Measurements from ENCODE around the gene CCDC180. TPM values are rescaled to one million over a fixed set of nuclear protein-coding genes. Genes with fewer than 3 reads are reported as not detected.
"Not testable (repeated sequence)": the region's sequence is repeated elsewhere in the genome, so short reads cannot be mapped to it uniquely, and the experiment has no call there.

The CCDC180 gene
- 8.1 TPM for total RNA-seq

DNA sequence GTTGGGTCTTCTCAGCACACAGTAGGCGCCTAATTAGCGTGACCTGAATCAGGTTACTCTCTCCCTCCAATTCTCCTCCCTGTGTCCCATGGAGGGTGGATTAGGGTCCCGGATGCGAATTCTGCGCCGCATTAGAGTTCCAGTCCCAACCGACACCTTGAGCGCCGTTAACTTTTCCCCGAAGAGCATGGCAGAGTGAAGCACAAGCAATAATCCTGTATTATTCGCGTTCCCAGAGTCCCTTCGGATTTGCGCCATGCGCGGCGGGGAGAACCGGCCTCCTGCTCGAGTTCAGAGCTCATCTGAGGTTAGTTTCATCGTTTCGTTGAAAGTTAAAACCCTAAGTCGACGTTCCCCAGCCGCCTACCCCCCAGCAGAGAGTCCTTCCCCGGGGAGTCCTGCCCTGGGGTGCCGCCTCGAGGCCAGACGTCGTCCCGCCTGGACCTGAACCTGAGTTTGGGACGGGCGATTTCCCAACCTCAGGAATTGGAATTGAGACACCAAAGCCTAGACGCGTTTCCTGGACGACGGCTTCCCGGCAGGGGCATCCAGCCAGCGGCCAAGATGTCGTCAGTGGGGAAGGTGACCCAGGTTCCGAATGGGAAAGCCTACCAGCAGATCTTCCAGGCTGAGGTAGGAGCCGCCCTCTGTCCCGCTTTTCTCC is at the start of gene CCDC180:
TSS of gene CCDC180 (plus strand) at position 160 of the 664 bp plus-strand sequence. CDS start at position 565, 405 bp downstream.
- DNase-seq = no peak

DNA sequence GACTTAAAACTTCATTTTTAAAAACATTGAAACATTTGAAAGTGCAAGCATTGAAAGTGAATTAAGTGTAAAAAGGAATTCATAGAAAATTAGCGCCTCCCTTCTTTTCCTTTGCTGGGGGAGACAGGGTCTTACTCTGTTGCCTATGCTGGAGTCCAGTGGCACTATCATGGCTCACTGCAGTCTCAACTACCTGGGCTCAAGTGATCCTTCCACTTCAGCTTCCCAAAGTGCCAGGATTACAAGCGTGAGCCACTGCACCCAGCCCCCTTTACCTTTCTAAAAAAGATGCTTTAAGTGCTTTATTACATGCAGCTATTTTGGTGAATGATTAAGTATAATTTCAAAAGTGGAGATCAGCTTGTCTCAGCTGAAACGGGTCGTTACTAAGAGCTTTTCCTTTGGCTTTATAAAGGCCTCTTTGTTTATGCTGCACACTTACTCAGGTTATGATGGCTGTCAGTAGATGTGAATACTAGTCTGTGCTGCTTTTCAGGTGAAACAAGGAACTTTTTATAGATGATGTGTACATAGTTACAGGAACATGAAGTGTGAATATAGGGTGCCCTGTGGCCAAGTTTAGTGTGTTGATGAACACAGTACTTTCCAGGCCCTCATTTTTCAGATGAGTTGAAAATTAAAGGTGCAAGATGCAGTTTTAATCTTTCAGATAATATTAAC is 47.5 kb upstream of the CCDC180 start:
- DNase-seq = not testable (repeated sequence)

DNA sequence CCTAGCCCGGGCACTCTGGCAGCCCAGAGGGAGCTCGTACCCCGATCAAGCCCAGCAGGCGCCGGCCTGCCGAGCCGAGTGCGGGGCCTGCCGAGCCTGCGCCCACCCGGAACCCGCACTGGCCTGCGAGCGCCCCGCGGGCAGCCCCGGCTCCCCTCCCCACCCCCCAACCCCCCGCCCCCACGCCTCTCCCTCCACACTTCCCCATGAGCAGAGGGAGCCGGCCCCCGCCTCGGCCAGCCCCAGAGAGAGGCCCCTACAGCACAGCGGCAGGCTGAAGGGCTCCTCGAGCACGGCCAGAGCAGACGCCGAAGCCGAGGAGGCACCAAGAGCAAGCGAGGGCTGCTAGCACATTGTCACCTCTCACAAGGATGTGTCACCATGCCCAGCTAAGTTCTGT is 36.2 kb upstream of the CCDC180 start:
- DNase-seq = no peak

DNA sequence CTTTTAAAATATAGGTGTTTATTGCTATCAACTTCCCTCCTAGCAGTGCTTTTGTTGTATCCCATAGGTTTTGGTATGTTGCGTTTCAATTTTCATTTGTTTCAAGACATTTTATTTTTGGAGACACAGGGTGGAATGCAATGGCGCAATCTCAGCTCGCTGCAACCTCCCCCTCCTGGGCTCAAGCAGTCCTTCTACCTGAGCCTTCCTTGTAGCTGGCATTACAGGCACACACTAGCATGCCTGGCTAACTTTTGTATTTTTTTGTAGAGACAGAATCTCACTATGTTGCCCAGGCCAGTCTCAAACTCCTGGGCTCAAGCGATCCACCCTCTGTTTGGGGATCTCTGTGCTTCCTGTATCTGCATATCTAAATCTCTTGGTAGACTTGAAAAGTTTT is 35.4 kb upstream of the CCDC180 start:
- no peak for DNase-seq

DNA sequence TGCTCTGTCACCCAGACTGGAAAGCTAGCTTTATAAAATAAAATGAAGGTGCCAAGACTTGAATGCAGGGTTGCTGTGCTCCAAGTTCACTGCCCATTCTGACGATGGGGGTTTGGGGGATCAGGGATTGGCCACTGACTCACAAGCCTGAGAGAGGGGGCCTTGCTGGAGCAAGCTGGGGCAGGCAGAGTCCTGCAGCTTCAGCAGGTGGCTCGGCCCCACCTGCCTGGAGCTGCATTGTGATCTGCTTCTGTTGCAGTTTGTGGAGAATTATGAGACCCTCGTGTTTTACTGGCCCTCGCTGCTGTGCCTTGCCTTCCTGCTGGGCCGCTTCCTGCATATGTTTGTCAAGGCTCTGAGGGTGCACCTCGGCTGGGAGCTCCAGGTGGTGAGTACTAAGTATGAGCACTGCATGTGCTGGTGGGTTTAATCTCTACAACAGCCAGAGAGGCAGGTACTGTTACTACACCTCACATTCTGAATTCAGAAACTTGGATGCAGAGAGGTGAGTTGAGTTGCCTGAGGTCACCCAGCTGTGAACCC is 31.1 kb upstream of the CCDC180 start:
- no peak for DNase-seq

DNA sequence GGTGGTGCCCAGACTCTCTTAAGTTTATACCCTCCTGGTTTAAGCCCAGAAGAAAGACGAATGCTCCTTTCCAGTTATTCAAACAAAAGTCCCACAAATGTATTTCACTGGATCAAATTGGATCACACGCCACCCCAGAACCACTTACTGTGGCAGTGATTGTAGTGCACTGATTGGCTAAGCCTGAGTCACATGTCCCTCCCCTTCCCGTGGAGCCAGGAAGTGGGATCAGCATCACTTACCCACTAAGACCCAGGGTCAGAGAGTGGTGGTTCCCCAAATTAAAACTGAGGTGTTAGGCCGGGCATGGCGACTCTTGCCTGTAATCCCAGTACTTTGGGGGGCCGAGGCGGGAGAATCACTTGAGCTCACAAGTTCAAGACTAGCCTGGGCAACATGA is 29.5 kb upstream of the CCDC180 start:
- DNase-seq = no peak

DNA sequence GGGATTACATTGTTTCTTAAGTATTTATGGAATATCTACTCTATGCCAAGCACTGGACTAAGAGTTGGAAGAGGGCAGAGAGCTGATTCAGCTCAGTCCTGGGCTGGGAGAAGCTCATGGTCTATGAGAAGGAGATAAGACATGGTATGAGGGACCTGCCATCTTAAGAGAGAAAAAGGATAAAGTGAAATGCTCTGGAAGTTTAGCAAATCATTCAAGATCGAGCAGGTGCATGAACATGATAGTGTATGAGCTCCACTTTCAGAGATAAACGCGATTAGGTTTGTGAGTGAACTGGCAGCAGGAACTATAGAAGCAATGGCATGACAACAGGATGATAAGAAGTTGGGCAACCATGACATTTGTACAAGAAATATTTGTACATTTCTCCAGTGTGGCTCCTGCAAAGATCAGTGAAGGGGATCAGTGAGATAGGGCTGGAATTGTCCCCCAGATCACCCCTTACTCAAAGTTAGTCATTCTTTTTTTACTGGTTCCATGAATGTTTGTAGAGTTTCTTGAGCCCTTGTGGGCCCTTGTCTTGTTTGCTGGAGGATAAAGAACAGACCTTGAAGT is 26.6 kb upstream of the CCDC180 start:
- DNase-seq = no peak

DNA sequence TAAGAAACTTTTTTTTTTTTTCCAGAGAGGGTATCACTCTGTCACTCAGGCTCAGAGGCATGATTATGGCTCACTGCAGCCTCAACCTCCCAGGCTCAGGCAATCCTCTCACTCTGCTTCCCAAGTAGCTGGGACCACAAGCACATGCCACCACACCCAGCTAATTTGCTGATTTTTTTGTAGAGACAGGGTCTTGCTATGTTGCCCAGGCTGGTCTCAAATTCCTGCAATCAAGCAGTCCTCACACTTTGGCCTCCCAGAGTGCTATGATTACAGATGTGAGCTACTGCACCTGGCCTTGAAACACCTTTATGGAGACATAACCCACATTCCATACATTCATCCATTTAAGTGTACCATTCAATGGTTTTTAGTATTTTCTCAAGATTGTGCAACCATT is 23.7 kb upstream of the CCDC180 start:
- no peak for DNase-seq

DNA sequence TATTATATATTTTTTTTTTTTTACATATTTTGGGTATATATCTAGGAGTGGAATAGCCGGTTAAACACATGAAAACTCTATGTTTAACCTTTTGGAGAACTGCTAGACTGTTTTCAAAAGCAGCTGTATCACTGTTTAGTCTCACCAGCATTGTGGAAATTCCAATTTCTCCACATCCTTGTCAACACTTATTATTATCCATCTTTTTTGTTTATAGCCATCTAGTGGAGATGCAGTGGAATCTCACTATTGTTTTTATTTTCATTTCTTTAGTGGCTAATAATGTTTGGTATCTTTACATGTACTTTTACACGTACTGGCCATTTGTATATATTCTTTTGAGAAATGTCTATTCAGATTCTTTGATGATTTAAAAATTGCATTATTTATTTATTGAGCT is 22.7 kb upstream of the CCDC180 start:
- DNase-seq = no peak

DNA sequence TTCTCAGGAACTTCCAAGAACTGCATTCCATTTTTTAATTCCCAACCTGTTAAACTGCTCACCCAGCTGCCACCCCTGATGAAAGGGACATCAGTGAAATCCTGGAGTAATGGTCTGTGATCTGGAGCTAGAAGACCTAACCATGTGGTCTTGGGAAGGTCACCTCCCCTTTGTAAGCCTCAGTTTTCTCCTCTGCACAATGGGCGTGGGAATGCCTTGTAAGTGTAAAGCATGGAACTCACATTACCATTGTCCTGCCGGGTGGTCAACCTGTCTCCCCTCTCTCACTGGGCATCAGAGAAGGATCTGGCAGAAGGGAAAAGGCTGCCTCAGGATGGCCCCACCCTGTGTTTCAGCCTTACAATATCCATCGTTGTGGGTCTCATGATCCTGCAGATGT is 15.3 kb upstream of the CCDC180 start:
- no peak for DNase-seq

DNA sequence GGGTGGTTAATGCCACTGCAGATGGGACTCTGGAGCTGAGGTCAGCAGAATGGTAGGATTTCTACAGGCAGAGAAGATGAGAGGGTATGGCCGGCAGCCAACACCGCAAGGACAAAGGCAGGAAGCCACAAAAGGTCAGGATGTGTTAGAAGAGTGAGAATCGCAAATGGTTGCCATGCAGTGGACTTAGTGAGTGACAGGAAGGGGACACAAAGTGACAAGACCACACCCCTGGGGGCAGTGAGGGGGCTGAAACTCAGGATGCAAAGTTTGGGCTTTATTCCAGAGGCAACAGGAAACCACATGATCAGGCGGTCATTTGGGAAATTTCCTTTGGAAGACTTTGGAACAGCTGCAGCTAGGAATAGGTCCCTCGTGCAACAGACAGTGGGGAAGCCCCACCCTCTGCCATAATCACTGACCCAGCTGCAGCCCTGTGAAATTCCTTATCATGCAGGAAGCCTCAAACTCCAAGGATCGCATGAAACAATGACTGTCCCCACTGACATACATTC is 14.2 kb upstream of the CCDC180 start:
- no peak for DNase-seq

DNA sequence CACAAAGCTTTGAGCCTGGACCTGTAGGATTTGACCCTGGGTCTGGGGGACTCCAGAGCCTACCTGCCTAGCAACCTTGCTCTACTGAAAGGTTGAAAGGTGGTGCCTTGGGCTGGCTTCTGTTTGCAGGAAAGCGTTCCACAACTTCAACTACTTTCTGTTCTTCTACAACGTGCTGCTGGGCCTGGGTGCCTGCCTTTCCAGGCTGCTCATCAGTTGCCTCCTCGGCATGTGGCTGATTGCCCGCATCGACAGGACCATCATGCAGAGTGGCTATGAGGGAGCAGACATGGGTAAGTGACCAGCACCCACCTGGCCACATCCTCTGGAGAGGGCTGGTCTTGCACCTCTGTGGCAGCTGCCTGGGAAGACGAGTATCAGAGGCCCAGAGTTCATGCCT is 13.6 kb upstream of the CCDC180 start:
- no peak for DNase-seq

DNA sequence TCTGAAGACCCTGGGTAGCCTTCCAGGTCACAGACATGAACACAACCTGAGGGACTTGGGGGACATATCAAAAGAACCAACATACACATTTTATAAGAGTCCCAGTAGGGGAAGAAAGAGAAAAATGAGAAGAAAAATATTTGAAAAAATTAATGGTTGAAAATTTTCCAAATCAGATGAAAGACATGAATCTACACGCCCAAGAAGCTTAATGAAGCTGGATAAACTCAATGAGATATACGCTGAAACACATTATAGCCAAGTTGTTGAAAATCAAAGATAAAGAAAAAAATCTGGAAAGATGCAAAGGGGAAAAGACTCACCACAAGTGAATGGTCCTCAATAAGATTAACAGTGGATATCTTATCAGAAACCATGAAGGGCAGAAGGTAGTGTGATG is 9.6 kb upstream of the CCDC180 start:
- DNase-seq = no peak

DNA sequence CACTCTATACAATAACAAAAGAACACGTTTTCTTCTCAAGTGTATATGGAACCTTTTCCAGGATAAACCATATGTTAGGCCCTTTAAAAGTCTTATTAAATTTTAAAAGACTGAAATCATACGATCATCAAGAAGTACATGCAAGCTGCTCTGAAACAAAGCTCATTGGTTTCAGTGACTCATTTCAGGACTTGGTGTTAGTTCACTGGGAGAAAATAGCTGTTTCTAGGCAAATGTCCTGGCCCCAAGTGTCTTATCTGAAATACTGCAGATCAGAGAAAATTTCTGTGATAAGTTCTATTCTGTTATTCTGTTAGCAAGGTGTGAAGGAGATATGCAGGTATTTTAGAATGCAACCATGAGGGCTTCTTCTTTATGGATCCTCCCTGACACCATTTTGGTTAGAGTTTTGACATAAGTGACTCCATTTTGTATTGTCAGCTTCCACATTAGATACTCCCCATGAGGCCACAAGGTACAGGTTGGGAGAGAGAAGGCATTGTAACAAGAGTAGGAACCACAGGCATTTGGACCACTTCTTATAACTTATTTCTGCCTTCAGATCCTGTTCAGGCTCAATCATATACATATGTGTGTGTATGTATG is 7.5 kb upstream of the CCDC180 start:
- no peak for DNase-seq

DNA sequence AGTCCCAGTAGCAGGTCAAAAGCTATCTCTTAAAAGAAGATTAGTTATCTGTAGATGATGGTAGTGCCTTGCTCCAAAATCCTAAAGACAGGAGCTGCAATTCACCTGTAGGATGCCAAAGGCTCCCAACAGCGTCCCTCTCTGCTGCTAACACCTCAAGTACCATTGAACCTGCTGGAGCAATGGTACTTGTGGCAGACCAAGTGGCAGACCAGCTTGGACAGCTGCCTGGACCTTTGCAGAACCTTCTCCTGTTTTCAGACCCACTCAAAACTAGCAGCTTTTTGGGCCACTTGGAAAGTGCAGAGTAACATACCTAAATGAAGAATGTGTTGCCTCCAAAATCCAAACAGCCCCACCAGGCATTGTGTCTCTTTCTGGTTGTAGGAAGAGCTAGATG is 6.9 kb upstream of the CCDC180 start:
- no peak for DNase-seq

DNA sequence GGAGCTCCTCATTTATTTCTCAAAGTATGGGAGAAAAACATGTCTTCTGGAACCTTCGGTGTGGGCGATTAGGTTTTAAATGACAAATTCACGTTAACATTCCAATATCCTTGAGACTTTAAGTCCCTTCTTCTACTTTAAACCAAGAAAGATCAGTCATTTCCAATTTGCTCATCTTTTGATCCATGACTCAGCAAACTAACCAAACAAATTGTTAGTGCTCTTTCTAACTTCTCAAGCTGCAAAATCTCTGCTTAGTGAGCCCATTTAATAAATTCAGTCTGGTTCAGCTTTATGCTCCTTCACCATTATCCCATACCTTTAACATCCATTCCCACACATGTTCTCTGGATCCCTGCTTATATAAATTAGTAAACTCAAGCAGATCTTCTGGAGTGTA is 5.5 kb upstream of the CCDC180 start:
- no peak for DNase-seq

DNA sequence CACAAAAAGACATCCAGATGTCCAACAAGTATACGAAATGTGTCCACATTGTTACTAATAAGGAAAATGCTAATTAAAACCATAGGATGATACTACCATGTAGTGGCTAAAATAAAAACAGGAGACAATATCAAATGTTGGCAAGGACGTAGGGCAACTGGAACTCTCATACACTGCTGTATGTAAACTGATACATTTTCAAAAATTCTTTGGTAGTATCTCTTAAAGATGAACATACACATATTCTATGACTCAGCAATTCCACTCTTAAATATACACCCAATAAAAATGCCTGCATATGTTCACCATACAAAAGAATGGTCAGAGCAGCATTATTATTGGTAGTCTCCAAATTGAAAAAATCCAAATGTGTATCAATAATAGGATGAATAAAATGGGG is 2.9 kb upstream of the CCDC180 start:
- no peak for DNase-seq

DNA sequence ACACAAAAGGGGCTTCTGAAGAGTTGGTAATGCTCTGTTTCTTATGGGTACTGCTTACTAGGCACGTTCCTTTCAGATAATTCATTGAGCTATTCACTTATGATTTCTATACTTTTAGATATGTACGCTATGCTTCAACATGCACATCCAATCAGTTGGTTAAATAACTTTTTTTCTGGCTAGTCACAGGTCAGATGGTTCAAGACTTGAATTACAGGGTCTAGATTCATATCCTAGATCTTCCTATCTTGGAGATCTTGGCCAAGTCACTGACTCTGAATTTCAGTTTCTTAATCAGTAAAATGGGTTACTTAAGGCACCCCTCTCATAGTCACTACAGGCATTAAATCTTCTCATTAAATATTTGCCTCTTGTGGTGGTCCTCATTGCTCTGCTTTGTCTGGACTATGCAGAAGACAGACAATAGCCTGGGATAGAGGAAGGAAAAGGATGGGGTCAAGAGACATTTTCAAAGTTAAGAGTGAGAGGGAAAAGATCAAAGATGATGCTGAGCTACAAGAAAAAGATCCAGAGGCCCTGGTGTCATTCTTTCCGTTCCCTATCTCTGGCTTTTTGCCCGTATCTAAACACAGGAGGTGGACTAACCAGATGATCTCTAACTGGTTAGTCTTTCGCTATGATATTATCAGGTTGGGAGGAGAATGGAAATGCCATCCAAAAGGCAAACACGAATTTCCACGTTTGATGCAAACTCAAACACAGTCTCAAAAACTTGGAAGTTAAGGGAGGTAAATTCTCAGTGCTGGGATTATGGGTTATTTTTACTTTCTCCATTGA is 1.8 kb upstream of the CCDC180 start:
- no peak for DNase-seq

DNA sequence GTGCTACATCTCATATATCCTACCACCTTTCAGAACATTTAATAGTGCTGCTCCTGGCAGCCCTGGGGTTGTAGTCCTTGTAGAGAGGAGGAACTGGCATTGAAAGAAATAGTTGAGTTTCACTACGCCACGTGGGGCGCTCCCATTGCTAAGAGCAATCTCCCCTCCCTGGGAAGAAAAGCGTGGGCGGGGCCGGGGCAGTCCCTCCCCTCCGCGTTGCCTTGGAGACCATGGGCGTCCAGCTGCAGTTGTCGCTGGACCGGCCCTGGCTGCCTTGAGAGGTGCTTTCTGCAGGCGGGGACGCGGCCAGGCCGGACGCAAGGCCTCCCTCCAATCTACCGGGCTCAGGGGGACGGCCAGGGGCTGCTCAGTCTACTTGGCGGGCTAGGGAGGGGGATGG is 368 bp upstream of the CCDC180 start:
- peak; percentile 75 for DNase-seq

DNA sequence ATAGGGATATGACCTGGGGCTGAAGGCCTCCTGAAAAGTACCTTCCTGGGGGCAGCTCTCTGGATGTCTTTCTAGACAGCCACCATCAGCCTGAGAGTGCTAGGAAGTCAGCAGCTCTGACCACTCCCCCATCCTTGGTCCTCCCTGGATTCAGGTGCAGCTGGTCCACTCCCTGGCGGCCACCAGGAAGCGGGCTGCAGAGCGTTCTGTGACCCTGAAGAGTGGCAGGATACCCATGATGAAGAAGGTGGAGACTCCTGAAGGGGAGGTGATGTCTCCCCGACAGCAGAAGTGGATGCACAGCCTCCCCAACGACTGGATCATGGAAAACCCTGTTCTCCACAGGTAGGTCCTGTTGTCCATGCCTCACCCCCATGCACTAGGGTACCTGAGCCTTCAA is 1.8 kb downstream of the CCDC180 start:
- DNase-seq = no peak

DNA sequence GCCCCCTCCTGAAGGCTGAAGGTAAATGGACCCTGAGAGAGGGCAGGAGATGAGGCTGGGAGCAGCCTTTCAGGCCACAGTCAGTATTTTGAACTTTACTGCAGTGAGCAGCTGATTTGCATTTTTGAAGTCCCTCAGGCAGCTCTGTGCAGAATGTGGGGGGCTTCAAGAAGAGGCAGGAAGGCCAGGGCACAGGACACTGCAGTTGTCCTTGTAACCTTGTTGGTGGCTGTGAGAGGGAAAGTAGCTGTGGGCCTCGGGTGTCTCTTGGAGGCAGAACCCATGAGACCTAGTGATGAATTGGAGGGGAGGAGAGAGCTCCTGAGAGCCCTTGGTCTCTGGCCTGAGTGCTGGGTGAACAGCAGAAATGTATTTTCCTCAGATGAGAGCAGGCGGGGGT is 2.6 kb downstream of the CCDC180 start:
- no peak for DNase-seq

DNA sequence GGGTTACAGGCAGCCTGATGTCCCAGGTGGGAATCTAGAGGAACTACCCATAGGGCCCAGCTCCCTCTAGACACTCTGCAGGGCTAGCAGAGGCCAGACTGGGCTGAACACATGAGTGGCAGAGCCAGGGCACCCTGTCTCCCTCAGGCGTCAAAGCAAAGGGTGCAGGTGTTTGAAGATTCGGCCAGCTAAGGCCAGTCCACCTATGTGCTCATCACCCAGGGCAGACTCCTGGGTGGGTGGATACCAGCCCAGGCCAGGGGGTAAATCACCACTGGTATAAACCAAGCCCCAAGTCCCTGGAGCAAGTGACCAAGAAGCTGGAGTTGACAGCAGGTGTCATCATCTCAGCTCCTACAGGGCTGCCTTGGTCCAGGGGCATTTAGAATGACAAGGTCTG is 3.4 kb downstream of the CCDC180 start:
- no peak for DNase-seq
